HG03103 (cell line): ENCODE results near the gene PTOV1.

Experiments used
- ATAC-seq: cut with Tn5 transposase; IDR thresholded peaks from one replicate; pipeline ENCODE4 v1.9.1; 2021; ENCODE audit warnings: low read depth; ENCODE audit not compliant: unreplicated experiment

PTOV1 gene

DNA sequence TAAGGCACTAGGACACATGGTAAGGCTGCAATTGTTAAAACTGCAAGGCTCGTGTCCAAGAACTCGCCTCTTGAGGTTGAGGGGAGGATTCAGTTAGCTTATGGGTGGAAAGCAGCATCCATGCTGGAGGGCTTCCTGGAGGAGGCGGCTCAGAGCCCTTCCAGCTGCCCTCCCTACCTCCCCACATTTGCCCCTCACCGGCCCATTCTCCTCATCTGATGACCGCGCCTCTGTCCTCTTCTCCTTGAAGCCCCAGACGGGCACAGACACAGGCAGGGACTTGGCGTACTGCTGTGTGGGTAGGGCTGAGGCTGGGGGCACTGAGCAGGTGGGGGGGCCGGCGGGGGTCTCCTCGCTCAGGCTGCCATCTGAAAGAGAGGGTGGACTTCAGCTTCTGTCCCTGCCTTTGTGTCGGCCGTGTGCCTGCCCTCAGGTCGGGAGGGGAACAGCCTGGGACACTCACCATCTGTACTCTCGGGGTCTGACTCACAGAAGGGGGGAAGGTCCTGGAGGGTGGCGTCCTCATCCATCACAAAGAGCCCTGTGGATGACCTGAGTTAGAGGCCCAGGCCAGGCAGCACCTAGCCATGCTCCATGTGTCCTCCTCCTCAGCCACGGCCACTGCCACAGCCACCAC is 20.5 kb downstream of the PTOV1 start:
- no peak for ATAC-seq

DNA sequence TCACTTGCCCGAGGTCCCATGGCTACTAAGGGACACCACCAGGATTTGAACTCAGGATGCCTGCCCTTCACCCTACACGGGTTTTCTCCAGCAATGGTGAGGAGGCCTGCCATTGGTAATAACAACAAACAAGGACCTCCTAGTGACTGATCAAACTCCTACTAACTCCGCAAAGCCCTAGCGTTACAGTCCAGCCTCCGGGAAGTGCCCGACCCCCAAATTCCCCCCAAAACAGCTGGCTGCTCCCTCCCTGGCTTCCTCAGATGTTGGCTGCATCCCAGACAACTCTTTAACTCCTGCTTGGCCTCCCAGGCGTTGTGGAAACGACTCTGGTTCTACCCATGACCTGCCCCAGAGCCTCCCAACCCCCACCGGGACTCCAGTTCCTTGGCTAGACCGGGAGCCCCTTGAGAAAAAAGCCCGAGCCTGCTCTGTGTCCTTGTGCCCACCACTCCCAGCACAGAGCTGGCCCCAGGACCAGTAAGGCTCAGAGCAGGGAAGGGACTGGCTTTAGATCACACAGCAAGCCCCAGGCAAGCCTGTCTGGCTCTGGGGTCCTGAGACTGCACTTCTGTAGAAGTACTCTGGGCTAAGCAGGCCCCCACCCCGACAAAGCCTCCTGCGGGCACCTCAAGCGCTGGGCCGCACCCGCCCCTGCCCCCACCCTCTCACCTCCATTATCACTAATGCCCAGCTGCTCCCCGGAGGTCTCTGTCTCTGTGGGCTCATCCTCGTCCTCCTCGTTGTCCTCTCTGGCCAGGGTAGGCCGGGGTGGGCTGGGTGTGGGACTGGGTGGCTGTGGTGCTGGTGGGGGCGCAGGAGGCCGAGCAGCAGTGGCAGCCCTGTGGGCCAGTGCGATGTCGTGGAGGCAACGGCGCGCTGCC is 21.5 kb downstream of the PTOV1 start:
- ATAC-seq: no peak

DNA sequence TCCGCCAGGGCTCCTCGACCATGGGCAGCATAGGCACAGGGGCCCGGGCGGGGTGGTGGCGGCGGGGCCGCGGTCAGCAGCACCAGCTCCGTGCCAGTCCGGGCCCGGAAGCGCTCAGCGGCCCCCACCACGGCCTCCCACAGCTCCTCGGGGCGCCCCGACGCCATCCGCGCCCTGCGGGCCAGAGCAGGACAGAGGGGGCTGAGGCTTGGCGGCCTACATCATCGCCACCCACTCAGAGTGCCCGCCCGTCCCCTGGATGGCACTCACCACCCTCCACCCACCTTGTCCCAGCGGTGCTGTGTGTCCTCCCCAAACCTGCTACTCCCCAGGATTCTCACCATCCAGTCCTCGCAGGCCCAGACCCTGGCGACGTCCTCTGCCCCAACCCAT is 22.2 kb downstream of the PTOV1 start:
- ATAC-seq: no peak

DNA sequence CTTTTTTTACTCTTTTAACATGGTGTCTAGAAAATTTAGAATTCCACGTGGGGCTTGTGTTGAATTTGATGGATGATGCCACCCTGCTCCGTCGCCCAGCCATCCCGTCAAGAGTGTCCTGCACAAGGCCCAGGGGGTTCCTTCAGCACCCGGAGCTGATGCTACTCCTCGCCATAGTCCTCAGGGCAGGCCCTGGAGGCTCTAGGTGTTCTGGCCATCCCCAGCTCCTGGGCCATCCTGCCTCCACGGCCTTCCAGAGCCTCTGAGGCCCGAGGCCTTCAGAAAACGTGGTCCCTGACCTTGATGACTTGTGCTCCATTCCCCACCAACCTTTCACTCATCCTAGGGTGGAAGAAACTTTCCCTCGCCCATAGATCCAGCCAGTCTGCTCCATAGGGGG is 22.9 kb downstream of the PTOV1 start:
- ATAC-seq: no peak

DNA sequence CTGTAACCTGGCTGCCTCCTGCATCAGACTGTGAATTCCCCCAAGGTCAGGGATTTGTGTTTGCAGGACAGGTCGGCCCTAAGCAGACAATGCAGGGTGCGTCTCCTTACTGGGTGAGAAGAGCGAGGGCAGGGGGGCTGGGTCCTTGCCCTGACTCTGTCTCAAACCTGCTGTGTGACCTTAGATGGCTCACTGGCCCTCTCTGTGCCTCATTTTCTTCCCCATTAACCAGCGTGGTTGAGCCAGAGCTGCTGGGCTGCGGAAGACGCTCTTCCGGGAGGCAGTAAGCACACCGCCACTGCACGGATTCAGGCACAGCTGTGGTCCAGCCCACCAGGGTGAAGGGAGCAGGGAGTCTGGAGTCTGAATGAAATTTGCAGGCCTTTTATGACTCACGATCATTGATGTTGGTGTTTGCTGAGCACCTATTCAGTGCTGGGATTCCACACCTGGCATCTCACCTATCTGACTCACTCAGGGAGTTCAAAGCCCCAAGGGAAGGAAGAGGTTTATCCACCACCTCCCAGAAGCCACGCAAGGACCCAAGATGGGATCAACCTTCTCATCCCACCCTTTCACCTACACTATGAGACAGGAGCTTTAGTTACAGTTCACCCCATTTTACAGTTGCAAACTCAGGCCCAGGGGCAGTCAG is 23.7 kb downstream of the PTOV1 start:
- no peak for ATAC-seq

DNA sequence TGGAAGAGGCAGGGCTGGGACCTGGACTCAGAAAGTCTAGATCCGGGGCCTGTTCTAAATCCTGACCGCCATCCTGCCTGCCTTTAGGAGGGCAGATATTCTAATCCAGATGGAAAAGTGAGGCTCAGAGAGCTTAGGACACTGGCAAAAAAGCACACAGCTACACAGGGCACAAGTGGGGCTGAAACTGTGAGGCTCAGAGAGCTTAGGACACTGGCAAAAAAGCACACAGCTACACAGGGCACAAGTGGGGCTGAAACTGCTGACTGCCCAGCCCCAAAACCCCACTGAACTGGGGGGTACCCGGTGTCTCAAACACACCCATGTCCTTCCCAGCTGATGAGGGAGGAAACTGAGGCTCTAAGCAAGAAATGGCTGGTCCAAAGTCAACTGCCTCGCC is 24.2 kb downstream of the PTOV1 start:
- no peak for ATAC-seq

DNA sequence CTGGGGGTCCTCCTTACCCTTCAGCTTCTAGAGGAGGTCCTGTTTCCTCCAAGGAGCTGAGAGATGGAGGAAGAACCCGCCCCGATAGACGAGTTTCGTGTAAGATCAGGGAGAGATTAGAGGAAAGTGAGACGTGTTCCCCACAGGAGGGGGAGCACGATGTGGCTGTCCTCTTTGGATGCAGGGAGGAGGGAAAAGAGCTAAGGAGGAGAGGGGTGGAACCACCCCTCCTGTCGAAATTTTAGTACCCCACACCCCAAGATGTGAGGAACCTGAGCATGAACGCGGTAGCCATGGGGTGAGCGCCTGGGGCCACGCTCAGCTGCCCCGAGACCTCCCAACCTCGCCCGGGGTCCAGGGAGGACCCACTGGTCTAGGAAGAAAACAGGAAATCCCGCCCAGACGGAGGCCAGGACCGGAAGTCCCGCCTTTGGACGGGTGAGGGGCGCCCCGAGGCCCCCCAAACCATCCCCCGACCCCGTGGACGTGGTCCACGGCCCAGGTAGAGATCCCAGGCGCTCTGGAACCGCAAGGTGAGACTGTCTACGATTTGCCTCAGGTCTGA is 25.0 kb downstream of the PTOV1 start:
- no peak for ATAC-seq

DNA sequence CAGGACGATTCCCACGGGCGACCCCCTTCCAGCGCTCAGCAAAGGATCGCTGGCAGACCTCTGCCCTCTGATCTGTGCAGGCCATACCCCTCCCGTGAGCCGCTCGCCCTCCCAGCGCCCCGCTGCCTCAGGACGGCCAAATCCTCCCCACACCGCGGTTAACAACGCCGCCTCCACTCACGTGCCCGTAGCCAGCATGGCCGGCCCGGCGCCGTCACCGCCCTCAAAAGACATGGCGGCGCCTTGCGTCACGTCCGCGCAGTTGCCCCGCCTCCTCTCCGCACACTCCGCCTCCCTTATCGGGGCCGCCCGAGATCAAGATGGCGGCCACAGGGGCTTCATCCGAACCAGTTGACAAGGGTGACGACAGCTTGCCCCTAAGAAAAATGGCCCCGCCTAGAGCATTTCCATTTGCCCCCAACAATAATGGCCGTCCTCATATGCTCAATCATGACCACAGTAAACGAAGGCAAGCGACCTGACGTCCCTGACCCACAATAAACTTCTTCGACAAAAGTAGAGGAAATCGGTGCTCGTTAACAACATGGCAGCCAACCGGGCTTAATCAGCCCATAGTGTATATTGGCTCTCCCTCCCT is 25.6 kb downstream of the PTOV1 start:
- ATAC-seq: peak; percentile 43

DNA sequence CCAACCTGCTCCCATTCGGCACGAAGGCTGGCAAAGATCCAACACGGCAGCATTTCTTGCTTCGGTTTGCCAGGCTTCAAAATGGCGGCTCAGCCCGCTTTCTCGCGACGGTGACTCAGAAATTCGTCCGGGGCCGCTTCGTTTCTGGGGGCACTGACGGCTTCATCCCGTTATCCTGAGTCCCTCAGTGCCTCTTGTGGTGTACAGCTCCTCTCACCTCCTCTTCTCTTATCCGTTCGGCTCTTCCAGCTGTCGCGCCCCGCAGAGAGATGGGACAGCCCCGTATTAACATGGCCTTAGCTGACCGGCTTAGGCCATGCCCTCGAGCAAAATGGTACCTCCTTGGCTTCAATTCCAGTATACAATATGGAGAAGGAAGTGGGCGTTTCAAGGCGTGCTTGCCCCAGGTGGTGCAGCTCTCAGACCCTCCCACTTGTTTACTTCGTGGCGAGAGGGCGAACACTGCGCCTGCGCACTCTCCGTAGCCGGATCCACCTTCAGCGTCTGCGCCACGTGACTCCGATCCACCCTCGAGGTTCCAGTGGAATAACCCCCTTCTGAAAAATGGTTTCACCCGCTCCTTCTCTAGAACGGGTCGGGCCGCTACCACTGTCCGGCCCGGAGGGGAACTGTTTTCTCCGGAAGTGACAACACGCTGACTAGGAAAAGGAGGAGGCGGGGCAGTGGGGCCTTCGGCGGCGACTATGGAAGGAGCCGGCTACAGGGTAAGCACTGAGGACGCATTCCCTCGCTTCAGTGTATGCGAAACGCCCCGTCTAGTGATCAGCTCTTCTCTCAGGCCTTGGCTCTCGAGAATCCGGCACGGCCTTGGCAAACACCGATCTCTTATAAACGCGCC is 26.3 kb downstream of the PTOV1 start, which contains the start of the genes AKT1S1 and TBC1D17:
Gene AKT1S1, minus strand, starts transcription at position 336 of the 859 bp plus-strand sequence. CDS start 4,060 bp downstream, outside the sequence.
Gene TBC1D17, plus strand, starts transcription at position 683 of the 859 bp plus-strand sequence. Its CDS starts 22 bp downstream, at position 705.
- peak; percentile 44 for ATAC-seq

DNA sequence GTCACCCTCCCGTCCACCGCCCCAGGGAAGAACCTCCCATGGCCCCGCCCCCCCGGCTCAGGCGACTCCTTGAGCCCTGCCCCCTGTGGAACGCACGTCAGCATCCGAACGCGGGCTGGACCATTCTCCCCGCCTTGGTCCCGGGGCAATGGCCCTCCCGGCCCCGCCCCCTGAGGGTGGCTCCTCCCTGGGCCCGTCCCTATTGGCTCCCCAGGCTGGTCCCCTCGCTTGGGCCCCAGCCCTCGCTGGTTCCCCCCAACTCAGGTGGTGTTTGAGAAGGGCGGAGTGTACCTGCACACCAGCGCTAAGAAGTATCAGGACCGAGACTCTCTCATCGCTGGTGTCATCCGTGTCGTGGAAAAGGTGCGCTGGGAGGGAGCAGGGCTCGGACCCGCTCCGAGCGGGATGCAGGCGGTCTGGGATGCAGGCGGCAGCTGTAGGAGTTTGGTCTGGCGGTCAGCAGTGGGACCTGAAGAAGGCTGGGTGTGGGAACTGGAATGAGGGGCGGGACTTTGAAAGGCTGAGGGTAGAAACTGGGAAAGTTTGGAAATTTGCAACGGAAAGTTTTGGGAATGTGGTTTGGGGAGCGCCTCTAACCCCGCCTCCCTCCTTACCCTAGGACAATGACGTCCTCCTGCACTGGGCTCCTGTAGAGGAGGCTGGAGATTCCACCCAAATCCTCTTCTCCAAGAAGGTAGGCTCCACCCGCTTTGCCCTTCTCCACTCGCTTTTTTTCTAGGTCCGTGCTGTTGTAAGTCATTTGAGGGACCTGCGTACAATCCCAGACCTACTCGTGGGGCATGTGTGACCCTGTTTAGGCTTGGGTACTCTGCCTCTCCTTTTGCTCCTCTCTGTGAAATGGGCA is 27.2 kb downstream of the PTOV1 start:
- ATAC-seq: peak; percentile 43

DNA sequence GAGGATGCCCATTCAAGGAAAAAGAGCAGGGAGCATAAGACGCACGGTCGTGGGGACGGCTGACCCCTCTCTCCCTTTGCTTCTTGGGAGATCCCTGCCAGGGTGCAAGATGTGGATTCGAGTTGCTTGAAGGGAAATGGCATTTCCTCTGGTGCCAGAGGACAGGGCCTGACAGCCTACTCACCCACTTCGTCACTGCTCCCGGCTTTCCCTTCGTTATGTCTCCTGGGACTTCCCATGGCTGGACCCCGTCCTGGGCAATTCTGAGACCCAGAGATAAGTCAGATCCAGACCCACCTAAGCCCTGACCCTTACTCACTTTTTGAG is 27.7 kb downstream of the PTOV1 start:
- no peak for ATAC-seq

DNA sequence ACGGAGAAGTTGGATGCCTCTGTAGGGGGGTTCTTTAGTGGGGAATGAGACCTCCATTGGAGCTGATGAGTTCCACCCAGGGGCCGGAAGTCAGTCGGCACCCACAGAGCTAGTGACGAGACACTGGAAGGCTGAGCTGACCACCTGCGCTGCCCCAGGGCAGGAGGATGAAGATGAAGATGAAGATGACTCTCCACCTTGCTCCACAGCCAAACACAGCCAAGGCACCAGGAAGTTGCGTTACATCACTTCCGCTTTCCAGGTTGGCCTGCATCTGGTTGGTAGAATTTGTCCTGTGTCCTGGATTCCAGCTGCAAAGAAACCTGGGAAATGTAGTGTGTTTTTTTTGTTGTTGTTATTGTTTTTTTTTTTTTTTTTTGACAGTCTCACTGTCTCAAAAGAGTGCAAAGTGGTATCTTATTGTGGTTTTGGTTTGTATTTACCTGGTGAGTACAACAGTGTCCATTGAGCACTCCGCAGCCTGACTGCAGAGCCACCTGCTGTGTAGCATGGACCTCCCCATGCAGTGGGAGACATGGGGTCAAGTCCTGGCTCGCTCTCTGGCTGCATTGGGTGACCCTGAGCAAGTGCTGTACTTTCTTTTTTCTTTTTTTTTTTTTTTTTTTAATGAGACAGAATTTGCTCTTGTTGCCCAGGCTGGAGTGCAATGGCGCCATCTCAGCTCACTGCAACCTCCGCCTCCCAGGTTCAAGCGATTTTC is 28.4 kb downstream of the PTOV1 start:
- ATAC-seq: no peak

DNA sequence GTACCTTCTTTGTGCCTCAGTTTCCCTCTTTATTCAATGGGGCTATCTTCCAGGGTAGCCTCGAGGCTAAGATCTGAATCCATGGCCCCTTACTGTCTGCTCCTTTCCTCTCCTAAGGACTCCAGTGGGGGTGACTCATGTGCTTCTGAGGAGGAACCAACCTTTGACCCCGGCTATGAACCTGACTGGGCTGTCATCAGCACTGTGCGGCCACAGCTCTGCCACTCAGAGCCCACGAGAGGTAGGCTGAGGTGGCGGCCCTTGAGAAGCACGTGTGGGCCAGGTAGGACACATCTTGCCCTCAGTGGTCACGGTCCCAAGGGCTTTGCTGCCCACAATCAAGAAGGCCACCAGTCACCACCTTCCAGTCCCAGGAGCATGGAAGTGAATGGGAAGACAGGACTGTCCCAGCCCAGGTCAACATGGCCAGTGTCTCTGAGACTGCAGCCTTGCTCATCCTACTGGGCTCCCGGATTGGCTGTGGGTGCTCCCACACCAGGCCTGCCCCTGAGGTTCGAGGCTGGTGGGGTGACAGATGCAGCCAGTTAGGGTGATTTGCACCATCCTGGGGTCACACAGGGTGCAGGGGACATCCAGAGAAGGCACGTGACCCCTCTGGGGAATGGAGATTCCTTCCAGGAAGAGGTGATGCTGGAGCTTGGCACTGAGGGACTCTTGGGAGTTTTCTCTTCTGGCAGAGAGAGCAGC is 29.4 kb downstream of the PTOV1 start:
- no peak for ATAC-seq

DNA sequence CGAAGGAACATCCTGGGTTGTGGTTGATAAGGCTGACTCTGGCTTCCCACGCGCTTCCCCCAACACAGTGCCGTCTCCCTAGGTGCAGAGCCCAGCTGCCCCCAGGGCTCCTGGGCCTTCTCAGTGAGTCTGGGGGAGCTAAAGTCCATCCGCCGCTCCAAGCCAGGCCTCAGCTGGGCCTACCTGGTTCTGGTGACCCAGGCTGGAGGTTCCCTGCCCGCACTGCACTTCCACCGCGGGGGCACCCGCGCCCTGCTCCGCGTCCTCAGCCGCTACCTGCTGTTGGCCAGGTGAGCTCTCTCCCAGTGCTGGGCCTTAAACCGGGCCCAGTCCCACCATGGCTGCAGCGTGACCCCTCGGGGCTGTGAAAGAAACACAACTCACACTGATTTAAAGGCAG is 30.2 kb downstream of the PTOV1 start:
- no peak for ATAC-seq

DNA sequence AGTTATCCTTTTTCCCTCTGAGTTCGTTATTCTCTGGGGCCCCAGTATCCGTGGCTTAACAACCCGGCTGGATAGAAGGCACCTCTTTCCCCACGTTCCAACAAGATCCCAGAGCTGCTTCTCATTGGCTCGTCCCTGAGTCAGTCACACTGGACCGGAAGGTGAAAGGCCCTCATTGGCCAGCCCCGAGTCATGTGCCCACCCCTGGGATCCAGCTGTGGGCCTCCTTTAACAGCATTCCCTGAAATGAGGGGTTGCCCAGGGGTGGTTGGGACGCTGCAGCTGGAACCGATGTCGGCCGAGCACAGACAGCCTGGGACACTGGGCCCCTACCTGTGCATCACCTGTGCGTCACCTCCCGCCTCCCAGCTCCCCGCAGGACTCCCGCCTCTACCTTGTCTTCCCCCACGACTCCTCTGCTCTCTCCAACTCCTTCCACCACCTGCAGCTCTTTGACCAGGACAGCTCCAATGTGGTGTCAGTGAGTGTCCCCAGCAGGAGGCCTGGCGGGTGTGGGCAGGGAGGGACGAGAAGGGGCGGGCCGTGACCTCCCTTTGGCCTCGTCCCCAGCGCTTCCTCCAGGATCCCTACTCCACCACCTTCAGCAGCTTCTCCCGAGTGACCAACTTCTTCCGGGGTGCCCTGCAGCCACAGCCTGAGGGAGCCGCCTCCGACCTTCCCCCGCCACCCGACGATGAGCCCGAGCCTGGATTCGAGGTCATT is 30.9 kb downstream of the PTOV1 start:
- no peak for ATAC-seq

DNA sequence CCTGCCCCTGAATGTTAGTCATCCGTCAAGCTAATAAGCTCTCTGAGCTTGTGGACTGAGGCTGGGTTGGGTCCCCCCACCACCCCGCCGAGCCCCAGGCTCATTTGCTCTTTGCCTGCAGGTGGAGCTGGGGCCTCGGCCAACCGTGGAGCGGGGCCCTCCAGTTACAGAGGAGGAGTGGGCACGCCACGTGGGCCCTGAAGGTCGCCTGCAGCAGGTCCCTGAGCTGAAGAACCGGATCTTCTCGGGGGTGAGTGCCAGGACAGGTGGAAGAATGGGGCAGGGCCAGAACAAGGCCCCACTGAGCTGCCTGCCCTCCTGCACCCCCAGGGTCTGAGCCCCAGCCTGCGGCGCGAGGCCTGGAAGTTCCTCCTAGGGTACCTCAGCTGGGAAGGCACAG is 31.7 kb downstream of the PTOV1 start:
- no peak for ATAC-seq

DNA sequence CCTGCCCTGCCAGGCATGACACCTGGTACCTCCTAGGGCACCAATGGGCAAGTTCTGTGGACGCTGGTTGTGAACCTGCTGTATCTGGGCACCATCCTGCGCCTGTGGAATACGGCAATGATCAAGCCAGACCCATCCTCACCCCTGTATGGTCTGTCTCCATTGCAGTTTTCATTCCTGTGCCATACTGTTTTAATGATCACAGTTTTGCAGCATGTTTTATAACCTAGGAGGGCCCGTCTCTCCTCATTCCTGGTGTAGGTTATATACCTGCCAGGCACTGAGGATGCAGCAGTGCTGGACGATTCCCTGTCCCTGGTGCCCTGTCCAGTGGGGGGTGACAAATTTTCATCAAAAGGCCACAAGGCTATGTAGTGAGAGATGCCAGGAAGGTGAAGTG is 32.1 kb downstream of the PTOV1 start:
- ATAC-seq: no peak
